ENCODE measurements around the gene CYGB.

DNA sequence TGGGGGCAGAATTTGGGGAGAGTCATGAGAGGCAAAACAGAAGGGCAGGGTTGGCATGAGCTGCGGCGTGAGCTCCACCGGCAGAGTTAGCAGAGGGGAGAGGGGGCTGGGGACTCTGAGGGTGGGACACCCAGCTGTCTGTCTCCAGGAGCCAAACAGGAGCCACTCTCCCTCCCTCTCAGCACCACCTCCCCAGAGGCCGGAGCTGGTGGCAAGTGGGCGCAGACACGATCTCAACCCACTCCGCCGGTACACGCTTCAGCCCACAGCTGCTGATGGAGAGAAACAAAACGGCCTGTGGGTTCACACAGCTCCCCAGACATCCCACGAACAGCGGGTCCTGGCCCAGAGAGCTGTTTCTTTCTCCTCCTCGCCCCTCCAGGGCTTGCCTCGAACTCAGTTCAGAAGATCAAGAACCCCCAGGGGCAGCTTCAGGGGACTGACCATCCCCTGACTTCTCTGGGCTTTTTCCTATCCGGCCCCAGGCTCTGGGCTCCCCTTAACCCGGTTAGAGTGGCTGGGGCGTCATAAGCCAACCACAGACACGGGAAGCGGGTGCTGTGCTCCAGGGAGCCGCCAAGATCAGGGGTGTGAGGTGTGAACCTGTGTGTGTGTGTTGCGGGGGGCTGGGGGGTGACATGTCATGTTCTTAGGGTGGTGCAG lies 43.9 kb downstream of the CYGB start:
- TF ChIP-seq CTCF (conservative IDR thresholded peaks at IDR 0.05; ENCODE audit: low read length) (no peak), EZH2phosphoT487 (IDR thresholded peaks at IDR 0.05; ENCODE audit: borderline replicate concordance, low read depth, low read length) (no peak)
